GM18951 (cell line): ENCODE measurements around the gene STPG1.

ENCODE experiments used
- POLR2A ChIP-seq: IDR thresholded peaks from 4 replicates; pipeline ENCODE4 v1.6.1; 2011; ENCODE audit warnings: mild to moderate bottlenecking; ENCODE audit not compliant: insufficient read length, insufficient read depth; ENCODE audit errors: extremely low read depth
- in situ Hi-C: fragments of 300-500 bp; cut with MboI; formaldehyde crosslinking; loops from one replicate; pipeline ENCODE4 v1.12.0; 2022; ENCODE audit warnings: low sequenced_read_pairs, mixed read lengths, inconsistent platforms; ENCODE audit not compliant: unreplicated experiment

Gene STPG1

GRCh38 chr1:24384251-24385090 is 29.1 kb downstream of the STPG1 start:
- in situ Hi-C loops, result no loop called here
- TF ChIP-seq POLR2A, result no peak

- in situ Hi-C loops, result no loop called here
- TF ChIP-seq POLR2A, result no peak
Observed at GRCh38 chr1:24383381-24383940, 30.1 kb downstream of the STPG1 start.

- in situ Hi-C loops, result no loop called here
- no peak for TF ChIP-seq POLR2A
Observed at GRCh38 chr1:24382165-24382577, 31.4 kb downstream of the STPG1 start.

DNA sequence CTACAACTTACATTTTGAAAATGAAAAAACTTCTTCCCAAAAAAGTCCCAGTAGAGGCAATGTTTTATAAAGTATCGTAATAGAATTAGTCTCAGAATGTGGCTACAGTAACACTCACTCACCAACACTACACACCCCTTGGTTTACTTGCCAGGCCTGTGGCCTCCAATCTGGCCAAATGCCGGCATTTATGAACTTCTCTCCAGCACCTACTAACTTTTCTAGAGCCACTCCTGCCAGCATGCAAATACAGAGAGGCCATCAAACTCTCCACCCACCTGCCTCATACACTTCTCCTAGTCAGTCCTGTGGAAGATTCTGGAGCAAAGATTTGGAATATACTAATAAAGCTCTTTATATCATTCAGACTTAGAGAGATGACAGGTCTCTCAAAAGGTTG is 32.3 kb downstream of the STPG1 start:
- in situ Hi-C loops, result no loop called here

GRCh38 chr1:24380508-24380907 is 33.1 kb downstream of the STPG1 start:
- no peak for TF ChIP-seq POLR2A
- in situ Hi-C loops, result no loop called here

More for the DNA sequence above, 32.3 kb downstream of the STPG1 start:
- no peak for TF ChIP-seq POLR2A

DNA sequence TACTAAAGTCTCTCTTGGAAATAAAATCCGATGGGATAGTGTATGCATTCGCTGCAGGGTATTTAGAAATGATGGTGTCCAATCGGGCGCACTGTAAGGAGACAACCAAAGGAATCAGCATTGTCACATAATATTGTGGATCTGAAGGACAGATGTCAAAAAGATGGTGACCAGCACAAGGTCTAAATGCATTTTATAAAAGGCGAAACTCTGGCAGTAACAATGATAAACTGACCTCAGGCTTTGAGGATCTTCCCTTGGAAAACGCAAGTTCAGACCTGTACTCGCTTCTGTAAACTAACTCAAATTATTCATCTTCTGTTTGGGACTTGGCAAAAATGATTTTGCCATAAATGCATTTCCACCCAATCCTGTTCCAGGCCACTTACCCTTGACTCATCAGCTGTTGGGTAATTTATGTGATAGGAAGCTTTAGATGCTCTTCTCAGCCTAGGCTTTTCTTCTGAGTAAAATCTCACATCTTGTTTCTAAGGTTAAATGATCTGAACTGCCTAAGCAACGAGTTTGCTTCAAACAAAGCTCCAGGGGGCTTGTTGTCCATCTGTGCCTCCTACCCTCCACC is 33.8 kb downstream of the STPG1 start:
- in situ Hi-C loops, result no loop called here

GRCh38 chr1:24374891-24375786 is 38.4 kb downstream of the STPG1 start:
- no peak for TF ChIP-seq POLR2A
- in situ Hi-C loops, result no loop called here

More for the DNA sequence above, 33.8 kb downstream of the STPG1 start:
- TF ChIP-seq POLR2A, result no peak

DNA sequence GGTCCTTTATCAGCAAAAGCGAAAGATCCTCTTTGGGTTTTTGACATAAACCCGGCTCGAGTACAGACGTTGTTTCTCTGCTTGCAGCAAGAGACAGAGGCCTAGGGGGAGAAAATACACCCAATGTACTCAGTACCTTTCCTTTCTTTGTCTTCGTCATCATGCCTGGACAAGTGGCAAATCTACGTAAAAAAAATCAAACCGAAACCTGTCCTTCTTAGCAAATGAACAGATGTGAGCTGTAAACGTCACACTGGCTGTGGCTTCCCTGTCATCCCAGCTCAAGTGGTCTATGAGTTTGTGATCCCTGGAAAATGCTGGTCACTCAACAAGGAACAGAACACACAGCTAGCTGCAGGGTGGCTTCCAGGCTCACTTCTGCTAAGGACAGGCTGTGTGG is 39.9 kb downstream of the STPG1 start:
- in situ Hi-C loops, result no loop called here
- no peak for TF ChIP-seq POLR2A

GRCh38 chr1:24373044-24373443 is 40.5 kb downstream of the STPG1 start:
- in situ Hi-C loops, result no loop called here
- TF ChIP-seq POLR2A, result no peak

GRCh38 chr1:24369801-24370200 is 43.8 kb downstream of the STPG1 start:
- in situ Hi-C loops, result no loop called here
- TF ChIP-seq POLR2A, result no peak

- TF ChIP-seq POLR2A, result no peak
Observed at GRCh38 chr1:24369199-24369598, 44.4 kb downstream of the STPG1 start.

DNA sequence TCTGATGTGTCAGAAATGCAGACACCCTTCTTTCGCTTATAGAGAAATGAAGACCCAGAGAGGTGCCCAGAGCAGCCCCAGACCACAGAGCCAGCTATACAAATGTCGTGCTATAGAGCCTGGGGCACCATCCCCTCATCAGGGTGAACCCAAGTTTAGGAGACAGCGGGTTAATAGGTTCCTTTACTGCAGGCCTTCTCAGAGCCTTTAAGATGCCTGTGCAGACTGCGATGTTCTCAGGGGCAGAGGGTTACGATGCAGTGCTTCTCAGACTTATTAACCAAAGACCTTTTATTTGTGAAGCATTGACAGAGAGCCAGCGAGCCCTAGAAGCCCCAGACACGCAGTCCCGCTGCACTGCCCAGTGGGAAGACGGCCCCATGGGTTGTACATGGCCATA is 46.9 kb downstream of the STPG1 start:
- no peak for TF ChIP-seq POLR2A
- in situ Hi-C loops, result no loop called here

More at GRCh38 chr1:24369199-24369598, 44.4 kb downstream of the STPG1 start:
- in situ Hi-C loops, result no loop called here

DNA sequence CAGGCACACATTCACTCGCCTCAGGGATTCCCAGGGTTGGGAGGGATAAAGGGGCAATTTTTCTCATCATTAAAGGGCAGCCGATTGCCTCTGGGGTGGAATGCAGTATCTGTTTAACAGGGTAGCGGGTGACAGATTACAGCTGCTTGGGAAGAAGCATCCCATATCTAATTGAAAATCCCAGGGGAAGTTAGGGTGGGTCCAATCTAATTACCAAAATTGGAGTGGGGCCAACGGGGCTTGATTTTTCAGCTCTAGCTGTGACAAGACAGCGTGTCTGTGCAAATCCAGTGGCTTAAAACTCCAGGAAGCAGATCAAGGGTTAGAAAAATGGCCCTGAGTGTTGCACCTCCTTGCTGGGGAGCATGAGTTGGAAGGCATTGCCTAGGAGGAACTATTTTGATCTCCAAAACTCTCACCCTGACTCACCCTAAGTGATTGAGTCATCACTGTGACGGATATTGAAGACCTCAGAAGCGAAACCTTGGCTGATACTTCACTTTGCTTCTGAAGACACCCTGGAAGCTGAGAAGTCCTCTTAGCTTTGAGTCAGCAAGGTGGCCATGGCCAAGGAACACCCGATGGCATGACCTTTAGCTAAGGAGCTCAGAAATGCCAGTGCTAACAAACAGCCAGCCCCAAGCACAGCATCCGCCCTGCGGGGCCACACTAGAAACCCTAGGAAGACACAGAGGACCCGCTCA is 48.5 kb downstream of the STPG1 start:
- in situ Hi-C loops, result no loop called here
- no peak for TF ChIP-seq POLR2A

- in situ Hi-C loops, result no loop called here
- no peak for TF ChIP-seq POLR2A
Observed at GRCh38 chr1:24364605-24364974, 49.0 kb downstream of the STPG1 start.
